Adrenal gland (tissue), 5 donors: ENCODE data around the gene MYL9.

Experiments
- CTCF ChIP-seq, 6 experiments: fragments of 450-650 bp in 4 of 6; fragments of 200-600 bp in 2 of 6; sonication (generic) in 1 of 6; IDR thresholded peaks; 1 replicate in 5 of 6; 2 replicates in 1 of 6; pipeline versions ENCODE4 v1.5.1 to v1.8.0; 2016 to 2021; ENCODE audit warnings: antibody characterized with exemption in 6 of 6, mild to moderate bottlenecking in 2 of 6, moderate library complexity in 1 of 6
- POLR2A ChIP-seq, 2 donors: fragments of 450-650 bp; IDR thresholded peaks; one replicate each; pipeline ENCODE4 v1.6.1; 2017; ENCODE audit warnings: antibody characterized with exemption in 2 of 2, mild to moderate bottlenecking in 2 of 2, moderate library complexity in 1 of 2
- donor health status: DM: no; HTN: no; CAD: no.

GRCh38 chr20:36572701-36573102, 31.4 kb downstream of the MYL9 start:
- TF ChIP-seq CTCF (IDR thresholded peaks at IDR 0.05) (no peak), POLR2A (IDR thresholded peaks at IDR 0.05) (no peak)
